Endothelial cell of coronary artery (primary cell): Measurements from ENCODE around the gene TEX52. TPM values are rescaled to one million over a fixed set of nuclear protein-coding genes. Genes with fewer than 3 reads are reported as not detected.

Experiments used
- total RNA-seq: library from RNA; depleted of rRNA; stranded (reverse); fragments of >200 nt; gene quantifications from 2 replicates; pipeline ENCODE4 v1.2.3, GENCODE V29; 2014

The TEX52 gene
- not detected in 2 replicates for total RNA-seq

GRCh38 chr12:2857021-2857431 is at the start of gene TEX52:
Gene TEX52, minus strand, starts transcription at chr12:2857039. Its CDS starts 13 bp downstream, at chr12:2857026.

GRCh38 chr12:2890388-2891239 is 33.8 kb upstream of the TEX52 start, which contains the start of gene TULP3:
Gene TULP3, plus strand, starts transcription at chr12:2890891. Its CDS starts 57 bp downstream, at chr12:2890948.

GRCh38 chr12:2877047-2877952 is 20.5 kb upstream of the TEX52 start, which contains the start of the genes FOXM1 and RHNO1:
Gene FOXM1, minus strand, starts transcription at chr12:2877174. Its CDS starts 2,696 bp downstream, at chr12:2874478.
Gene RHNO1, plus strand, starts transcription at chr12:2877223. Its CDS starts 8,144 bp downstream, at chr12:2885367.

GRCh38 chr12:2834581-2835491 is 22.0 kb downstream of the TEX52 start, which contains the start of gene NRIP2:
Gene NRIP2, minus strand, starts transcription at chr12:2835035. Its CDS starts 52 bp downstream, at chr12:2834983.

GRCh38 chr12:2812290-2813213 is 44.3 kb downstream of the TEX52 start, which contains the start of gene ITFG2:
Gene ITFG2, plus strand, starts transcription at chr12:2812668. Its CDS starts 93 bp downstream, at chr12:2812761.

Other genes starting within 250 kb of the TEX52 start
- 62.3 and 89.3 TPM in 2 replicates for gene FKBP4, start 62.1 kb downstream of the TEX52 start, total RNA-seq
- 13.4 and 17.0 TPM in 2 replicates for gene ITFG2, start 44.4 kb downstream of the TEX52 start, total RNA-seq
- not detected in 2 replicates for gene NRIP2, start 22.0 kb downstream of the TEX52 start, total RNA-seq
- 5.3 and 6.2 TPM in 2 replicates for gene FOXM1, start 20.1 kb upstream of the TEX52 start, total RNA-seq
- gene RHNO1, start 20.2 kb upstream of the TEX52 start, total RNA-seq = 12.0 and 15.4 TPM in 2 replicates
- gene TULP3, start 33.9 kb upstream of the TEX52 start, total RNA-seq = 11.0 and 12.2 TPM in 2 replicates
- gene TEAD4, start 102.4 kb upstream of the TEX52 start, total RNA-seq = 19.8 and 25.7 TPM in 2 replicates
- 58.6 and 64.8 TPM in 2 replicates for gene TSPAN9, start 220.3 kb upstream of the TEX52 start, total RNA-seq